ENCODE measurements around the gene NCOA3. TPM values are rescaled to one million over a fixed set of nuclear protein-coding genes. Genes with fewer than 3 reads are reported as not detected.

The NCOA3 gene
- total RNA-seq, 3 donors from 2014 or later: 22.8 to 28.8 (median 24.7) TPM

- no peaks in the 10 kb centered on the region for H3K36me3 ChIP-seq (ENCODE audit: low read depth)
- peaks cover 12% of the 10 kb centered on the region for H3K4me1 ChIP-seq (ENCODE audit: low read depth)
- ATAC-seq (no peak), DNase-seq (no peak)
- H3K4me3 ChIP-seq: no peak overlapping the region
- TF ChIP-seq CTCF (IDR thresholded peaks at IDR 0.05): no peak
- H3K9me3 ChIP-seq: no peaks in the 10 kb centered on the region
- intact Hi-C loops (cut with DNase I, micrococcal nuclease): no loop called here
Measured at GRCh38 chr20:47500554-47500953, 1.1 kb upstream of the NCOA3 start.

- Histone ChIP-seq H3K4me1 (ENCODE audit: low read depth) (peaks cover 12% of the 10 kb centered on the region), H3K9me3 (no peaks in the 10 kb centered on the region), H3K4me3 (peak overlapping the region; percentile 97), H3K36me3 (ENCODE audit: low read depth) (no peaks in the 10 kb centered on the region)
- intact Hi-C loops (cut with DNase I, micrococcal nuclease): no loop called here
- ATAC-seq: no peak
- TF ChIP-seq CTCF (IDR thresholded peaks at IDR 0.05): no peak
- DNase-seq: no peak
Measured at GRCh38 chr20:47501116-47501481, 588 bp upstream of the NCOA3 start.

GRCh38 chr20:47502271-47503239, 868 bp downstream of the NCOA3 start:
- Histone ChIP-seq H3K36me3 (ENCODE audit: low read depth) (no peaks in the 10 kb centered on the region), H3K4me3 (peak overlapping the region; percentile 97), H3K4me1 (ENCODE audit: low read depth) (peaks cover 9% of the 10 kb centered on the region), H3K9me3 (no peaks in the 10 kb centered on the region)
- DNase-seq (peak in 2 of 3 donors; percentile 48 to 59), ATAC-seq (peak; percentile 34)
- TF ChIP-seq CTCF (IDR thresholded peaks at IDR 0.05): no peak
- intact Hi-C loops (cut with DNase I, micrococcal nuclease): no loop called here

GRCh38 chr20:47503685-47504084, 2.0 kb downstream of the NCOA3 start:
- DNase-seq (no peak), ATAC-seq (no peak)
- no peaks in the 10 kb centered on the region for H3K36me3 ChIP-seq (ENCODE audit: low read depth)
- no peak for TF ChIP-seq CTCF (IDR thresholded peaks at IDR 0.05)
- intact Hi-C loops (cut with DNase I, micrococcal nuclease): no loop called here
- H3K9me3 ChIP-seq: no peaks in the 10 kb centered on the region
- no peak overlapping the region for H3K4me3 ChIP-seq
- peaks cover 5% of the 10 kb centered on the region for H3K4me1 ChIP-seq (ENCODE audit: low read depth)

GRCh38 chr20:47506335-47506734, 4.6 kb downstream of the NCOA3 start:
- TF ChIP-seq CTCF (IDR thresholded peaks at IDR 0.05): no peak
- DNase-seq: no peak
- intact Hi-C loops (cut with DNase I, micrococcal nuclease): no loop called here

More at GRCh38 chr20:47506335-47506734, 4.6 kb downstream of the NCOA3 start:
- Histone ChIP-seq H3K4me3 (no peak overlapping the region), H3K36me3 (ENCODE audit: low read depth) (no peaks in the 10 kb centered on the region), H3K9me3 (no peaks in the 10 kb centered on the region), H3K4me1 (ENCODE audit: low read depth) (peaks cover 5% of the 10 kb centered on the region)
- no peak for ATAC-seq

All from mucosa of descending colon (tissue), 3 donors.